GM12878 (cell line): Measurements from ENCODE around the gene ZNF799. TPM values are rescaled to one million over a fixed set of nuclear protein-coding genes. Genes with fewer than 3 reads are reported as not detected.

ENCODE experiments used
- CBX5 ChIP-seq: sonication (generic); IDR thresholded peaks from 2 replicates; pipeline ENCODE4 v1.6.1; 2016; ENCODE audit warnings: low read depth, moderate library complexity, mild to moderate bottlenecking, inconsistent platforms
- CHD1 ChIP-seq: IDR thresholded peaks from 2 replicates; pipeline ENCODE4 v1.6.1; 2012; ENCODE audit warnings: low read depth, low read length, improper control_type of control experiment
- ESRRA ChIP-seq: IDR thresholded peaks from 2 replicates; pipeline ENCODE4 v1.6.1; 2012; ENCODE audit warnings: mild to moderate bottlenecking, low read length, improper control_type of control experiment
- EZH2 ChIP-seq: IDR thresholded peaks from 2 replicates; pipeline ENCODE4 v1.6.1; 2012; ENCODE audit warnings: low read depth, mild to moderate bottlenecking, control low read depth, inconsistent platforms, low read length, borderline replicate concordance; ENCODE audit not compliant: control insufficient read depth
- FOS ChIP-seq: IDR thresholded peaks from 3 replicates; pipeline ENCODE4 v1.6.1; 2011; ENCODE audit warnings: borderline replicate concordance; ENCODE audit not compliant: insufficient read length; ENCODE audit errors: extremely low read depth
- FOXK2 ChIP-seq: fragments of 450-650 bp; IDR thresholded peaks from 2 replicates; pipeline ENCODE4 v1.6.1; 2017; ENCODE audit warnings: mild to moderate bottlenecking, moderate library complexity
- GATAD2B ChIP-seq: fragments of 450-650 bp; conservative IDR thresholded peaks from 2 replicates; pipeline ENCODE4 v1.6.1; 2017; ENCODE audit warnings: low read depth, mild to moderate bottlenecking, moderate library complexity
- IKZF2 ChIP-seq, 2 experiments: fragments of 450-650 bp; IDR thresholded peaks; 2 replicates each; pipeline ENCODE4 v1.6.1; 2017; ENCODE audit warnings: mild to moderate bottlenecking in 2 of 2, moderate library complexity in 2 of 2
- JUND ChIP-seq: IDR thresholded peaks from 2 replicates; pipeline ENCODE4 v1.6.1; 2012; ENCODE audit warnings: low read depth, mild to moderate bottlenecking, low read length, improper control_type of control experiment, moderate library complexity
- KLF5 ChIP-seq: fragments of 450-650 bp; IDR thresholded peaks from 2 replicates; pipeline ENCODE4 v1.6.1; 2014; ENCODE audit warnings: mild to moderate bottlenecking; ENCODE audit not compliant: partially characterized antibody
- MEF2A ChIP-seq: IDR thresholded peaks from 2 replicates; pipeline ENCODE4 v1.6.1; 2011; ENCODE audit warnings: low read depth, mild to moderate bottlenecking, low read length, moderate library complexity; ENCODE audit not compliant: insufficient read depth
- MTA2 ChIP-seq: fragments of 450-650 bp; IDR thresholded peaks from 2 replicates; pipeline ENCODE4 v1.6.1; 2016; ENCODE audit warnings: low read depth, mild to moderate bottlenecking, moderate library complexity
- NKRF ChIP-seq: fragments of 450-650 bp; conservative IDR thresholded peaks from 2 replicates; pipeline ENCODE4 v1.6.1; 2017; ENCODE audit warnings: mild to moderate bottlenecking, moderate library complexity
- PAX5 ChIP-seq: IDR thresholded peaks from 2 replicates; pipeline ENCODE4 v1.6.1; 2011; ENCODE audit warnings: low read depth, low read length, borderline replicate concordance
- POLR2A ChIP-seq: IDR thresholded peaks from 2 replicates; pipeline ENCODE4 v1.6.1; 2011; ENCODE audit warnings: low read depth, mild to moderate bottlenecking, low read length
- POLR2AphosphoS2 ChIP-seq: IDR thresholded peaks from 2 replicates; pipeline ENCODE4 v1.6.1; 2011; ENCODE audit warnings: low read depth, mild to moderate bottlenecking, low read length, improper control_type of control experiment, moderate library complexity
- REST ChIP-seq: IDR thresholded peaks from 2 replicates; pipeline ENCODE4 v1.6.1; 2012; ENCODE audit warnings: mild to moderate bottlenecking, low read depth, low read length
- SRF ChIP-seq, 2 experiments: IDR thresholded peaks; 2 replicates each; pipeline ENCODE4 v1.6.1; 2011; ENCODE audit warnings: low read depth in 2 of 2, low read length in 2 of 2, mild to moderate bottlenecking in 1 of 2, moderate library complexity in 1 of 2
- YBX1 ChIP-seq: fragments of 450-650 bp; IDR thresholded peaks from 2 replicates; pipeline ENCODE4 v1.6.1; 2016; ENCODE audit warnings: antibody characterized with exemption
- YY1 ChIP-seq: IDR thresholded peaks from 2 replicates; pipeline ENCODE4 v1.6.1; 2011; ENCODE audit warnings: low read depth, mild to moderate bottlenecking, low read length
- ZNF24 ChIP-seq: fragments of 450-650 bp; IDR thresholded peaks from 2 replicates; pipeline ENCODE4 v1.6.1; 2017; ENCODE audit warnings: antibody characterized with exemption, mild to moderate bottlenecking
- ZNF687 ChIP-seq: fragments of 450-650 bp; IDR thresholded peaks from 2 replicates; pipeline ENCODE4 v1.6.1; 2017; ENCODE audit warnings: mild to moderate bottlenecking, moderate library complexity
- polyA plus RNA-seq, 11 experiments: library from polyadenylated mRNA; depleted of rRNA in 4 of 11; unstranded in 6 of 11; stranded (reverse) in 5 of 11; fragments of >200 nt; fragmentation: Nextera tagmentation in 4 of 11; fragmentation: Illumina TruSeq in 1 of 11; extraction: Ambion mirVana in 4 of 11; extraction: Trizol in 1 of 11; gene quantifications; 1 replicate in 1 of 11; 2 replicates in 10 of 11; pipeline versions ENCODE4 v1.2.1 to v1.2.3, GENCODE V29; 2011 to 2016; ENCODE audit warnings: inconsistent platforms in 2 of 11, missing spikeins in 2 of 11, low read depth in 1 of 11
- total RNA-seq, 4 experiments: library from RNA; depleted of rRNA in 3 of 4; stranded (reverse); fragments of >200 nt in 3 of 4; fragmentation: Illumina TruSeq in 1 of 4; extraction: Trizol in 1 of 4; gene quantifications; 2 replicates each; pipeline versions ENCODE4 v1.2.1 to v1.2.3, GENCODE V29; 2013 to 2021

Gene ZNF799
- total and polyA plus RNA-seq, 10 of the 15 experiments (the other 5 are each of a cell fraction or from before 2014, with no cell fraction given), result 1.5 to 9.2 (median 3.1) TPM

- TF ChIP-seq SRF (IDR thresholded peaks at IDR 0.05; ENCODE audit: low read depth in 2 of 2, low read length in 2 of 2) (0 out of 4 replicates have a peak, but pooled peaks of 1 of the 2 experiments have one; percentile 2), YY1 (0 out of 2 replicates have a peak, but pooled peaks have one; percentile 30), FOXK2 (no peak), ZNF24 (no peak), YBX1 (no peak), POLR2A (peak; percentile 66), PAX5 (peak; percentile 18; the same call in 1 of the 2 replicates), CBX5 (peak; percentile 77; the same call in 1 of the 2 replicates), IKZF2 (IDR thresholded peaks at IDR 0.05) (peak; percentile 96 to 97), MEF2A (no peak), GATAD2B (peak; percentile 96), ESRRA (no peak), JUND (no peak), POLR2AphosphoS2 (no peak), CHD1 (no peak), NKRF (peak; percentile 89), MTA2 (no peak), FOS (no peak), EZH2 (no peak), KLF5 (no peak), ZNF687 (no peak), REST (no peak)
Measured at GRCh38 chr19:12400633-12401502, at the start of gene ZNF799 (continued).
